OCI-LY1 (cell line): ENCODE results near the gene TP53AIP1.

Experiments used
- H2AFZ ChIP-seq: fragments of 200-600 bp; sonication (generic), shearing (Covaris generic); 2 replicates; pipeline ENCODE4 v1.6.0; 2014; ENCODE audit warnings: antibody characterized with exemption, mild to moderate bottlenecking, low read length
- H3F3A ChIP-seq: fragments of 200-600 bp; sonication (generic), shearing (Covaris generic); 2 replicates; pipeline ENCODE4 v1.6.0; 2014; ENCODE audit warnings: mild to moderate bottlenecking, antibody characterized with exemption, low read length, moderate library complexity; ENCODE audit not compliant: insufficient read depth
- H3K27ac ChIP-seq: fragments of 200-600 bp; sonication (generic); 2 replicates; pipeline ENCODE4 v1.5.1; 2014; ENCODE audit warnings: low read length, mixed run types, mild to moderate bottlenecking, low read depth; ENCODE audit not compliant: poor library complexity, severe bottlenecking
- H3K27me3 ChIP-seq: fragments of 200-600 bp; sonication (generic); 2 replicates; pipeline ENCODE4 v1.6.0; 2014; ENCODE audit warnings: antibody characterized with exemption, mild to moderate bottlenecking, low read length, moderate library complexity; ENCODE audit not compliant: insufficient read depth
- H3K36me3 ChIP-seq: fragments of 200-600 bp; sonication (generic); 2 replicates; pipeline ENCODE4 v1.6.1; 2014; ENCODE audit warnings: mild to moderate bottlenecking, antibody characterized with exemption, low read length, moderate library complexity, mixed read lengths; ENCODE audit not compliant: insufficient read depth
- H3K4me1 ChIP-seq: fragments of 200-600 bp; sonication (generic); 2 replicates; pipeline ENCODE4 v1.5.1; 2014; ENCODE audit warnings: mild to moderate bottlenecking, low read length, moderate library complexity; ENCODE audit not compliant: insufficient read depth, severe bottlenecking
- H3K4me2 ChIP-seq: fragments of 200-600 bp; sonication (generic), shearing (Covaris generic); 2 replicates; pipeline ENCODE4 v1.6.1; 2014; ENCODE audit warnings: low read length
- H3K4me3 ChIP-seq: fragments of 200-600 bp; sonication (generic); 2 replicates; pipeline ENCODE4 v1.5.1; 2014; ENCODE audit warnings: low read length, low read depth, mild to moderate bottlenecking, mixed read lengths; ENCODE audit not compliant: poor library complexity, severe bottlenecking
- H3K79me2 ChIP-seq: fragments of 200-600 bp; shearing (Covaris generic); 2 replicates; pipeline ENCODE4 v1.6.1; 2016; ENCODE audit warnings: mixed run types, low read length, mixed read lengths; ENCODE audit not compliant: insufficient read depth
- H3K9ac ChIP-seq: fragments of 200-600 bp; sonication (generic), shearing (Covaris generic); 2 replicates; pipeline ENCODE4 v1.6.1; 2014; ENCODE audit warnings: mild to moderate bottlenecking, low read length, mixed read lengths
- H3K9me2 ChIP-seq: fragments of 200-600 bp; sonication (generic), shearing (Covaris generic); 2 replicates; pipeline ENCODE4 v1.6.1; 2014; ENCODE audit warnings: low read depth, mild to moderate bottlenecking, low read length, mixed read lengths
- H3K9me3 ChIP-seq: fragments of 200-600 bp; shearing (Covaris generic); 2 replicates; pipeline ENCODE4 v1.6.1; 2014; ENCODE audit warnings: low read length, mixed read lengths
- H4K20me1 ChIP-seq: fragments of 200-600 bp; sonication (generic), shearing (Covaris generic); 2 replicates; pipeline ENCODE4 v1.6.0; 2016; ENCODE audit warnings: mild to moderate bottlenecking, low read length; ENCODE audit not compliant: insufficient read depth
- EZH2 ChIP-seq: fragments of 200-600 bp; sonication (generic), shearing (Covaris generic); IDR thresholded peaks from 2 replicates; pipeline ENCODE4 v1.8.0; 2017; ENCODE audit warnings: borderline replicate concordance, mixed run types, mild to moderate bottlenecking, antibody characterized with exemption, low read length, moderate library complexity, mixed read lengths
- TF ChIP-seq, protein P1 (sequence below): fragments of 200-600 bp; sonication (generic), shearing (Covaris generic); IDR thresholded peaks from 2 replicates; pipeline ENCODE4 v1.5.1; 2017; ENCODE audit warnings: mild to moderate bottlenecking, antibody characterized with exemption, low read length, moderate library complexity, mixed read lengths

TP53AIP1 gene

DNA sequence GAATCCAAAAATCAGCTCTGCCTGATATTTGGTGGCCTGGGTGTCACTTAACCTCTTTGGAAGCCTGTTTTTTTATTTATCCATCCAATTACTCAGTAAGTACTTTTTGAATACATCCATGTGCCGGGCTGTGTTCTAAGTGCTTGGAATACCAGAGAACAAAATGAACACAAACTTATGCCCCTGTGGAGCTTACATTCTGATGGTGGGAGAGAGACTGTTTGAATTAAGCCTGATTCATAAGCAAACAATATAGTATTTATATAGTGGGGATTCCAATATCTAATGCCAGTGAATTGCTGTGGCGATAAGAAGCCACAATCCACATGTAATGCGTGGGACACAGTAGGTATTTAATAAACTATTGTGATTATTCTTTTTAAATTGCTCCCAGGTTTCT is 32.1 kb downstream of the TP53AIP1 start:
- Histone ChIP-seq H3K4me3 (no peak overlapping the region), H3K27ac (no peak overlapping the region), H3F3A (no peaks in the 10 kb centered on the region), H3K9ac (no peak overlapping the region), H3K9me2 (no peaks in the 10 kb centered on the region), H3K36me3 (no peaks in the 10 kb centered on the region), H3K9me3 (no peaks in the 10 kb centered on the region), H2AFZ (no peak overlapping the region), H3K4me2 (no peak overlapping the region), H3K27me3 (no peaks in the 10 kb centered on the region), H4K20me1 (no peaks in the 10 kb centered on the region), H3K4me1 (no peaks in the 10 kb centered on the region), H3K79me2 (no peaks in the 10 kb centered on the region)
- no peak for TF ChIP-seq EZH2
- TF ChIP-seq, protein P1, sequence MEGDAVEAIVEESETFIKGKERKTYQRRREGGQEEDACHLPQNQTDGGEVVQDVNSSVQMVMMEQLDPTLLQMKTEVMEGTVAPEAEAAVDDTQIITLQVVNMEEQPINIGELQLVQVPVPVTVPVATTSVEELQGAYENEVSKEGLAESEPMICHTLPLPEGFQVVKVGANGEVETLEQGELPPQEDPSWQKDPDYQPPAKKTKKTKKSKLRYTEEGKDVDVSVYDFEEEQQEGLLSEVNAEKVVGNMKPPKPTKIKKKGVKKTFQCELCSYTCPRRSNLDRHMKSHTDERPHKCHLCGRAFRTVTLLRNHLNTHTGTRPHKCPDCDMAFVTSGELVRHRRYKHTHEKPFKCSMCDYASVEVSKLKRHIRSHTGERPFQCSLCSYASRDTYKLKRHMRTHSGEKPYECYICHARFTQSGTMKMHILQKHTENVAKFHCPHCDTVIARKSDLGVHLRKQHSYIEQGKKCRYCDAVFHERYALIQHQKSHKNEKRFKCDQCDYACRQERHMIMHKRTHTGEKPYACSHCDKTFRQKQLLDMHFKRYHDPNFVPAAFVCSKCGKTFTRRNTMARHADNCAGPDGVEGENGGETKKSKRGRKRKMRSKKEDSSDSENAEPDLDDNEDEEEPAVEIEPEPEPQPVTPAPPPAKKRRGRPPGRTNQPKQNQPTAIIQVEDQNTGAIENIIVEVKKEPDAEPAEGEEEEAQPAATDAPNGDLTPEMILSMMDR: no peak

DNA sequence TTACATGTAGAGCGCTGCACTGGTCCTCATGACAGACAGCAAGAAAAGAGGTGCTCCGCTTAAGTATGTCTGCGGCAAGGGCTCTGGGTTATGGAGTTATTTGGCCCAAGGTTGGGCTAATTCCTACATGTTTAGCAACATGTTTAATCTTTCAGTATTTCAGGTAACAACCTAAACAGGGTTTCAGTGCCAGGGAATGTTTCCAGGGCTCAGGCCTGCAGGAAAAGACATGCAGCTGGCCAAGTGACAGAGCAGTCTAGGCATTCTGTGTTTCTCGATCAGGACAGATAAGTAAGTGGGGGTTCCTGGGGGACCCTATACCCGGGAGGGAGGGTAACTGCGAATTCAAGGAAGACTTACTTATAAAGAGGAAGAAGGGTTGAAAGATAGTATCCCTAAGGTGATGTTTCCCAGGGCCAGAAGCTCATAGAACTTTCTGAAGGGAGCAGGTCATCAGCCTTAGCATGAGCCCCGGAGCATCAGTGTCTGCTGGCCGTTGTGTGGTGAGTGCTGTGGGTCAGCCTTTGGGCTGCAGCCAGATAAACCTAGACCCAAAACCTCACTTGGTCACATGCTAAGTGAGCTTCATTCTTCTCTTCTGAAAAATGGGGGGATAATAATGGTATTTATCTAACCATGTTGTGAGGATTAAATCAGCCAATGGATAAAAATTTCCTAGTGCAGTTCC is 33.1 kb downstream of the TP53AIP1 start:
- Histone ChIP-seq H3K4me3 (no peak overlapping the region), H3K9ac (no peak overlapping the region), H3K4me1 (no peaks in the 10 kb centered on the region), H3K4me2 (no peak overlapping the region), H3K79me2 (no peaks in the 10 kb centered on the region), H3K9me2 (no peaks in the 10 kb centered on the region), H3K36me3 (no peaks in the 10 kb centered on the region), H3F3A (no peaks in the 10 kb centered on the region), H4K20me1 (no peaks in the 10 kb centered on the region), H2AFZ (no peak overlapping the region), H3K9me3 (no peaks in the 10 kb centered on the region), H3K27me3 (no peaks in the 10 kb centered on the region), H3K27ac (no peak overlapping the region)
- TF ChIP-seq EZH2: no peak
- TF ChIP-seq, protein P1: no peak

DNA sequence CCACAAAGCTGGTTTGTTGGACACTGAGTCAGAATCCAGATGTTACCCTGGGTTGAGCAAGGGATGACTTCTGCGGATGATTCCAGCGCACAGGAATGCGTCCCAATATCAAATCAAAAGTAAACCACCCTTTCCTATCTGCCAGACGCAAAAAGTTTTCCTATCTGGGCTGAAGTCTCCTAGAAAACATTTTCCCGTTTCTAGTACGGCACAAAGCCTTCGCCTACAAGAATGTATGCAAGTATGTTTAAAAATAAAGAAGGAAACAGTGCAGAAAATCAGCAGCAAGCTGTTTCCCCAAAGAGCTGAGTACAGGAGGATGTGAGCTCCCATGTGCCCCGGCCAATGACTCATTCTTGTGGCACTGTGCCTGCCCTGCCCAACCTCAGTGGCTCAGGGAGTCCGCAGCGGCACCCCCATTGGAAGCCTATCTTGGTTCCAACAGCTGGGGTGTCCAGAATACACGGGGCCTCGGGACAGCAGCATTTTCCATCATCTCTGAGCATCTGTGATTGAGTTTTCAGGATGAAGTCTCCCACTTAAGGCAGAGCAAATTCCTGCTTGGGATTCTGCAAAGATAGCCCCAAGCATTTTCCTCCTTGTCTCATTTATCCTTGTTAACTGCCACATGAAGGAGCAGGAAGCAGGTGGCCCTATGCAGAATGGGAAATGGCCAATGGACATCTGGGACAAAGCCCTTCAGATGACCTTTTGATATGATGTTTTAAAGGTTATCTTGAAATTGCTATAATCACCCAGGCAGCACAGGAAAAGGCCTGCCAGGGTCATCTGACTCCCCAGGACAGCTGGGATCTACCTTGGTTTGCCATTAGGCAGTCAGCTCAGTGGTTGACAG is 34.1 kb downstream of the TP53AIP1 start:
- no peak overlapping the region for H3K4me2 ChIP-seq
- H3F3A ChIP-seq: no peaks in the 10 kb centered on the region
- H3K9ac ChIP-seq: no peak overlapping the region
- no peak overlapping the region for H3K27ac ChIP-seq
- no peak overlapping the region for H2AFZ ChIP-seq
- no peaks in the 10 kb centered on the region for H3K9me3 ChIP-seq
- no peaks in the 10 kb centered on the region for H3K9me2 ChIP-seq
- H3K27me3 ChIP-seq: no peaks in the 10 kb centered on the region
- H4K20me1 ChIP-seq: no peaks in the 10 kb centered on the region
- no peak for TF ChIP-seq EZH2
- TF ChIP-seq, protein P1: no peak
- no peaks in the 10 kb centered on the region for H3K4me1 ChIP-seq
- no peaks in the 10 kb centered on the region for H3K79me2 ChIP-seq
- H3K4me3 ChIP-seq: no peak overlapping the region
- H3K36me3 ChIP-seq: no peaks in the 10 kb centered on the region
